HCT116 (cell line): ENCODE results near the gene SKI. TPM values are rescaled to one million over a fixed set of nuclear protein-coding genes. Genes with fewer than 3 reads are reported as not detected.

Experiments
- ATAC-seq: fragments of 200-7000 bp; cut with Tn5 transposase; 2 replicates; pipeline ENCODE4 v1.9.1; 2020; ENCODE audit warnings: mild to moderate bottlenecking, moderate library complexity
- BruUV-seq: library from RNA; stranded (reverse); fragments of 400-500 nt; replicated peaks from 2 replicates; lab custom pipeline; 2021; lab: Mats Ljungman, UMichigan
- CTCF ChIA-PET: fragments of 300-600 bp; sonication (Branson Sonifier 250); formaldehyde crosslinking; loops from one replicate; lab custom pipeline; 2021; ENCODE audit warnings: antibody characterized with exemption; lab: Charles Lee
- POLR2A ChIA-PET: fragments of 300-600, 350-600 bp; sonication (Branson Sonifier 250); formaldehyde crosslinking; loops from one replicate; lab custom pipeline; 2021; ENCODE audit warnings: antibody characterized with exemption; lab: Charles Lee
- RAD21 ChIA-PET, 2 experiments: fragments of 300-600 bp; sonication (Branson Sonifier 250); formaldehyde crosslinking; loops; one replicate each; lab custom pipeline; 2023; ENCODE audit warnings: low total read pairs in 2 of 2; ENCODE audit not compliant: uncharacterized antibody in 2 of 2, unreplicated experiment in 2 of 2, low non-redundant PET in 1 of 2; lab: Charles Lee
- DNase-seq: peaks from one replicate; pipeline ENCODE4 v3.0.0-alpha.2; 2010; ENCODE audit warnings: low read depth, low spot score
- H2AFZ ChIP-seq: fragments of 200-600 bp; shearing (Covaris generic), sonication (generic); 2 replicates; pipeline ENCODE4 v1.6.1; 2017; ENCODE audit warnings: low read depth, mixed run types, mixed read lengths, antibody characterized with exemption, low read length; ENCODE audit not compliant: poor library complexity, severe bottlenecking
- H3K27ac ChIP-seq: 2 replicates; pipeline ENCODE4 v1.5.1; 2012; ENCODE audit warnings: low read depth, low read length
- H3K27me3 ChIP-seq: fragments of 200-600 bp; sonication (generic); 2 replicates; pipeline ENCODE4 v1.6.1; 2016; ENCODE audit warnings: mixed run types, low read length, mixed read lengths; ENCODE audit not compliant: insufficient read depth
- H3K36me3 ChIP-seq, 2 experiments: fragments of 200-500 bp in 1 of 2; fragments of 200-600 bp in 1 of 2; sonication (Bioruptor generic) in 1 of 2; sonication (generic) in 1 of 2; 2 replicates each; pipeline versions ENCODE4 v1.5.1 to v1.6.1; 2014 to 2016; ENCODE audit warnings: low read length in 2 of 2, inconsistent platforms in 1 of 2, mixed read lengths in 1 of 2, mixed run types in 1 of 2; ENCODE audit not compliant: insufficient read depth in 2 of 2, control insufficient read depth in 1 of 2
- H3K4me1 ChIP-seq, 2 experiments: fragments of 200-600 bp in 1 of 2; sonication (generic) in 1 of 2; 2 replicates each; pipeline versions ENCODE4 v1.5.1 to v1.6.1; 2012 to 2017; ENCODE audit warnings: low read length in 2 of 2, inconsistent platforms in 1 of 2, mild to moderate bottlenecking in 1 of 2, mixed read lengths in 1 of 2, mixed run types in 1 of 2, moderate library complexity in 1 of 2; ENCODE audit not compliant: insufficient read depth in 2 of 2, control insufficient read depth in 1 of 2
- H3K4me2 ChIP-seq: fragments of 200-600 bp; sonication (generic); 2 replicates; pipeline ENCODE4 v1.6.1; 2017; ENCODE audit warnings: mixed run types, low read length, mixed read lengths
- H3K4me3 ChIP-seq, 2 experiments: fragments of 200-600 bp in 1 of 2; sonication (generic) in 1 of 2; replicated peaks in 1 of 2; 2 replicates each; pipeline ENCODE4 v1.5.1; 2011 to 2016; ENCODE audit warnings: low read length in 2 of 2, control low read depth in 1 of 2, low read depth in 1 of 2, mild to moderate bottlenecking in 1 of 2, mixed read lengths in 1 of 2, mixed run types in 1 of 2
- H3K79me2 ChIP-seq: fragments of 200-600 bp; sonication (generic); 2 replicates; pipeline ENCODE4 v1.6.1; 2017; ENCODE audit warnings: mild to moderate bottlenecking, mixed run types, low read length, moderate library complexity, mixed read lengths; ENCODE audit not compliant: insufficient read depth
- H3K9ac ChIP-seq: fragments of 200-600 bp; sonication (generic); 2 replicates; pipeline ENCODE4 v1.6.1; 2016; ENCODE audit warnings: low read length, mixed read lengths
- H3K9me2 ChIP-seq: fragments of 200-600 bp; sonication (generic), shearing (Covaris generic); 2 replicates; pipeline ENCODE4 v1.6.1; 2017; ENCODE audit warnings: mixed run types, mild to moderate bottlenecking, moderate library complexity; ENCODE audit not compliant: insufficient read depth
- H3K9me3 ChIP-seq, 2 experiments: fragments of 200-500 bp in 1 of 2; fragments of 200-600 bp in 1 of 2; sonication (Bioruptor generic) in 1 of 2; sonication (generic) in 1 of 2; 2 replicates each; pipeline ENCODE4 v1.6.1; 2014 to 2017; ENCODE audit warnings: low read length in 2 of 2, mixed read lengths in 2 of 2, inconsistent platforms in 1 of 2, low read depth in 1 of 2, mild to moderate bottlenecking in 1 of 2, mixed run types in 1 of 2, moderate library complexity in 1 of 2; ENCODE audit not compliant: control insufficient read depth in 1 of 2, insufficient read depth in 1 of 2
- H4K20me1 ChIP-seq: fragments of 200-600 bp; sonication (generic), shearing (Covaris generic); 2 replicates; pipeline ENCODE4 v1.6.1; 2017; ENCODE audit warnings: mixed run types, mild to moderate bottlenecking, moderate library complexity; ENCODE audit not compliant: insufficient read depth
- CBX3 ChIP-seq: IDR thresholded peaks from 2 replicates; pipeline ENCODE4 v1.6.1; 2012; ENCODE audit warnings: low read depth
- CEBPB ChIP-seq: IDR thresholded peaks from 2 replicates; pipeline ENCODE4 v1.6.1; 2012; ENCODE audit warnings: low read depth
- ELF1 ChIP-seq: IDR thresholded peaks from 2 replicates; pipeline ENCODE4 v1.6.1; 2012; ENCODE audit warnings: low read depth, borderline replicate concordance
- FOSL1 ChIP-seq: IDR thresholded peaks from 2 replicates; pipeline ENCODE4 v1.6.1; 2012; ENCODE audit warnings: low read depth
- POLR2A ChIP-seq: IDR thresholded peaks from 2 replicates; pipeline ENCODE4 v1.7.0; 2011; ENCODE audit warnings: borderline replicate concordance; ENCODE audit not compliant: insufficient read depth, insufficient read length; ENCODE audit errors: extremely low read depth
- POLR2AphosphoS5 ChIP-seq: IDR thresholded peaks from 2 replicates; pipeline ENCODE4 v1.6.1; 2011; ENCODE audit warnings: mild to moderate bottlenecking, low read depth, low read length, moderate library complexity
- RAD21 ChIP-seq: IDR thresholded peaks from 2 replicates; pipeline ENCODE4 v1.6.1; 2012; ENCODE audit warnings: low read depth, mild to moderate bottlenecking
- SIN3A ChIP-seq: IDR thresholded peaks from 2 replicates; pipeline ENCODE4 v1.6.1; 2012; ENCODE audit warnings: low read depth
- SP1 ChIP-seq: IDR thresholded peaks from 2 replicates; pipeline ENCODE4 v1.6.1; 2012; ENCODE audit warnings: low read depth
- TCF7L2 ChIP-seq: IDR thresholded peaks from 2 replicates; pipeline ENCODE4 v1.7.0; 2011; ENCODE audit warnings: borderline replicate concordance, inconsistent platforms; ENCODE audit not compliant: insufficient read depth, insufficient read length; ENCODE audit errors: extremely low read depth
- YY1 ChIP-seq: IDR thresholded peaks from 2 replicates; pipeline ENCODE4 v1.6.1; 2011; ENCODE audit warnings: low read length, low read depth, moderate library complexity, mild to moderate bottlenecking; ENCODE audit not compliant: insufficient replicate concordance; ENCODE audit errors: extremely low read depth
- ZFX ChIP-seq: fragments of 450-650 bp; IDR thresholded peaks from 2 replicates; pipeline ENCODE4 v1.6.1; 2017
- intact Hi-C: fragments of 100-400 bp; cut with micrococcal nuclease; formaldehyde crosslinking; loops from 2 replicates; pipeline ENCODE4 v1.10.0; 2022
- total RNA-seq: library from RNA; stranded (reverse); gene quantifications from one replicate; pipeline ENCODE4 v1.2.1, GENCODE V29; 2021; ENCODE audit not compliant: unreplicated experiment
- TF ChIP-seq, protein P1 (sequence below): IDR thresholded peaks from 2 replicates; pipeline ENCODE4 v1.6.1; 2012
- TF ChIP-seq, protein P2 (sequence below): IDR thresholded peaks from 2 replicates; pipeline ENCODE4 v1.6.1; 2011; ENCODE audit warnings: mild to moderate bottlenecking, low read length, moderate library complexity; ENCODE audit not compliant: insufficient replicate concordance; ENCODE audit errors: extremely low read depth
- TF ChIP-seq, protein P3 (sequence below), 3 experiments: fragments of 200-600 bp in 1 of 3; sonication (generic) in 1 of 3; IDR thresholded peaks in 2 of 3; conservative IDR thresholded peaks in 1 of 3; 2 replicates each; pipeline ENCODE4 v1.5.1; 2012 to 2017; ENCODE audit warnings: low read depth in 2 of 3, low read length in 2 of 3, antibody characterized with exemption in 1 of 3, borderline replicate concordance in 1 of 3, control low read depth in 1 of 3, mild to moderate bottlenecking in 1 of 3, mixed read lengths in 1 of 3, mixed run types in 1 of 3, moderate library complexity in 1 of 3; ENCODE audit not compliant: insufficient read depth in 1 of 3
- TF ChIP-seq, protein P4 (sequence below): IDR thresholded peaks from 2 replicates; pipeline ENCODE4 v1.6.1; 2012; ENCODE audit warnings: low read depth

The SKI gene
- total RNA-seq, 1 experiment from 2014 or later, result 56.2 TPM

DNA sequence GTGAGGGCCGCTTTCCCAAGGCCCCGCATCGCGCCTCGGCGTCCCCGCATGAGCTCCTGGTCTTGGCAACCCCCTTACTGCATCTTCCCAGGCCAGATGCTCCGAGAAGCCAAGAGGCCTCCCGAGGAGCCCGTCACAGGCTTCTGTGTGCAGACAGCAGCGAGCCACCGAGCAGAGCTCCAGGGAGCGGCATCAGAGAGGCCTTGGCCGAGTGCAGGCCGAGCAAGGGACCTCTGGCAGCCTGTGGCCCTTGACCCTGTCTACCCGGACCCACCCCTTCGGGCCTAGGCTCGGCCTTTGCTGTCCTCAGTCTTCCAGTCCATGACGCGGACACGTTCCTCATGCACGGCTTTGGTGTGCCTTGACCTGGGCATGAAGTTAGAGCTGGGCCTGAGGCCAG lies 99.7 kb downstream of the SKI start (continued):
- TF ChIP-seq SP1 (no peak), ZFX (no peak), SIN3A (no peak), YY1 (no peak), FOSL1 (no peak), ELF1 (no peak)
- TF ChIP-seq, protein P1, sequence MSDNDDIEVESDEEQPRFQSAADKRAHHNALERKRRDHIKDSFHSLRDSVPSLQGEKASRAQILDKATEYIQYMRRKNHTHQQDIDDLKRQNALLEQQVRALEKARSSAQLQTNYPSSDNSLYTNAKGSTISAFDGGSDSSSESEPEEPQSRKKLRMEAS, result no peak

DNA sequence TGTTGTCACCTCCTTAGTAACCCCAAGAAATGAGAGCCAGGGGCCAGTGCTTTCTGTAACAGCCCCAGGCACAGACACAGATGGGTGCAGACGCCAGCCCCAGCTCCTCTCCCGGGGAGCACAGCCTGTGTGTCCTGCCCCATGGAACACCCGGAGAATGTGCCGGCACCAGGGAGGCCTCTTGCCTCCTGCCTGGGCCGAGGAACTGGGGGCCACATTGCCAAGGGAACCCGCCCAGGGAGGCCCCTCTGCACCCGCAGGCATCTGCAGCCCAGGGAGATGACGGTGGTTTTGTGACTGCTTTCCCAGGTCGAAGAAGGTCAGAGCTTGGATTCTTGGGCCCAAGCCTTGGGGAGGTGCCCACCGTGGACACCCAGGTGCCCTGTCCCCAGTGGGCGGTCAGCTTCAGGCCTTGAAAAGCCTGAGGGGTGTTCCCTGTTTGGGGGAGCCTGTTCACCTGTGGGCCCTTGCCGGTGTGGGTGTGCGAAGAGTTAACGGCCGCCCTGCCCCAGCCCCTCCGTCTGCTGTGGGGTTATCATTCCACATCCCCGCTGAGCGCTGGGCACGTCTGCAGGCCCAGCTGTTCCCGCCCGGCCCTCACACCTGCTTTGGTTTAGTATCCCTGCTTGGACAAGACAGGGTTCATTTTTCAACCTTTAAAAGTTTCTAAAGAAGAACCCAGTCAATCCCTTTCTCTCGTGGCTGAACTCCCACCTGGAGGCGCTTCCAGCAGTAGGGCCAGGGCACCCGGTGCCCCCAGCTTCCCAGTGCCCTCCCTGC lies 100.7 kb downstream of the SKI start:
- CTCF ChIA-PET, result no interaction called here
- no peaks in the 10 kb centered on the region for H3K4me1 ChIP-seq
- ATAC-seq (no peak), DNase-seq (no peak)
- BruUV-seq, result no TSS peak
- no peaks in the 10 kb centered on the region for H3K9me2 ChIP-seq
- RAD21 ChIA-PET, result no interaction called here
- no peaks in the 10 kb centered on the region for H3K36me3 ChIP-seq
- no peak overlapping the region for H3K4me3 ChIP-seq
- intact Hi-C loops, result no loop called here
- H3K79me2 ChIP-seq, result no peaks in the 10 kb centered on the region
- H3K9ac ChIP-seq, result no peak overlapping the region
- POLR2A ChIA-PET, result no interaction called here
- H4K20me1 ChIP-seq, result no peaks in the 10 kb centered on the region
- peaks cover 4 to 11% of the 10 kb centered on the region in 2 experiments; a peak in 2 of 4 replicates for H3K9me3 ChIP-seq
- no peak overlapping the region for H3K27ac ChIP-seq
- no peak overlapping the region for H3K4me2 ChIP-seq
- H3K27me3 ChIP-seq, result peaks cover 3% of the 10 kb centered on the region; the same call in 1 of the 2 replicates
- H2AFZ ChIP-seq, result no peak overlapping the region
- TF ChIP-seq, protein P2, sequence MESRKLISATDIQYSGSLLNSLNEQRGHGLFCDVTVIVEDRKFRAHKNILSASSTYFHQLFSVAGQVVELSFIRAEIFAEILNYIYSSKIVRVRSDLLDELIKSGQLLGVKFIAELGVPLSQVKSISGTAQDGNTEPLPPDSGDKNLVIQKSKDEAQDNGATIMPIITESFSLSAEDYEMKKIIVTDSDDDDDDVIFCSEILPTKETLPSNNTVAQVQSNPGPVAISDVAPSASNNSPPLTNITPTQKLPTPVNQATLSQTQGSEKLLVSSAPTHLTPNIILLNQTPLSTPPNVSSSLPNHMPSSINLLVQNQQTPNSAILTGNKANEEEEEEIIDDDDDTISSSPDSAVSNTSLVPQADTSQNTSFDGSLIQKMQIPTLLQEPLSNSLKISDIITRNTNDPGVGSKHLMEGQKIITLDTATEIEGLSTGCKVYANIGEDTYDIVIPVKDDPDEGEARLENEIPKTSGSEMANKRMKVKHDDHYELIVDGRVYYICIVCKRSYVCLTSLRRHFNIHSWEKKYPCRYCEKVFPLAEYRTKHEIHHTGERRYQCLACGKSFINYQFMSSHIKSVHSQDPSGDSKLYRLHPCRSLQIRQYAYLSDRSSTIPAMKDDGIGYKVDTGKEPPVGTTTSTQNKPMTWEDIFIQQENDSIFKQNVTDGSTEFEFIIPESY, result no peak
- TF ChIP-seq, protein P1, result no peak
- TF ChIP-seq, protein P3, sequence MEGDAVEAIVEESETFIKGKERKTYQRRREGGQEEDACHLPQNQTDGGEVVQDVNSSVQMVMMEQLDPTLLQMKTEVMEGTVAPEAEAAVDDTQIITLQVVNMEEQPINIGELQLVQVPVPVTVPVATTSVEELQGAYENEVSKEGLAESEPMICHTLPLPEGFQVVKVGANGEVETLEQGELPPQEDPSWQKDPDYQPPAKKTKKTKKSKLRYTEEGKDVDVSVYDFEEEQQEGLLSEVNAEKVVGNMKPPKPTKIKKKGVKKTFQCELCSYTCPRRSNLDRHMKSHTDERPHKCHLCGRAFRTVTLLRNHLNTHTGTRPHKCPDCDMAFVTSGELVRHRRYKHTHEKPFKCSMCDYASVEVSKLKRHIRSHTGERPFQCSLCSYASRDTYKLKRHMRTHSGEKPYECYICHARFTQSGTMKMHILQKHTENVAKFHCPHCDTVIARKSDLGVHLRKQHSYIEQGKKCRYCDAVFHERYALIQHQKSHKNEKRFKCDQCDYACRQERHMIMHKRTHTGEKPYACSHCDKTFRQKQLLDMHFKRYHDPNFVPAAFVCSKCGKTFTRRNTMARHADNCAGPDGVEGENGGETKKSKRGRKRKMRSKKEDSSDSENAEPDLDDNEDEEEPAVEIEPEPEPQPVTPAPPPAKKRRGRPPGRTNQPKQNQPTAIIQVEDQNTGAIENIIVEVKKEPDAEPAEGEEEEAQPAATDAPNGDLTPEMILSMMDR (IDR thresholded peaks at IDR 0.05 in 2 of 3, conservative IDR thresholded peaks at IDR 0.05 in 1 of 3; ENCODE audit: borderline replicate concordance in 1 of 3, insufficient read depth in 1 of 3, low read depth in 2 of 3, low read length in 2 of 3), result no peak
- no peak for TF ChIP-seq RAD21
- TF ChIP-seq POLR2A, result no peak
- no peak for TF ChIP-seq SIN3A
- TF ChIP-seq, protein P4, sequence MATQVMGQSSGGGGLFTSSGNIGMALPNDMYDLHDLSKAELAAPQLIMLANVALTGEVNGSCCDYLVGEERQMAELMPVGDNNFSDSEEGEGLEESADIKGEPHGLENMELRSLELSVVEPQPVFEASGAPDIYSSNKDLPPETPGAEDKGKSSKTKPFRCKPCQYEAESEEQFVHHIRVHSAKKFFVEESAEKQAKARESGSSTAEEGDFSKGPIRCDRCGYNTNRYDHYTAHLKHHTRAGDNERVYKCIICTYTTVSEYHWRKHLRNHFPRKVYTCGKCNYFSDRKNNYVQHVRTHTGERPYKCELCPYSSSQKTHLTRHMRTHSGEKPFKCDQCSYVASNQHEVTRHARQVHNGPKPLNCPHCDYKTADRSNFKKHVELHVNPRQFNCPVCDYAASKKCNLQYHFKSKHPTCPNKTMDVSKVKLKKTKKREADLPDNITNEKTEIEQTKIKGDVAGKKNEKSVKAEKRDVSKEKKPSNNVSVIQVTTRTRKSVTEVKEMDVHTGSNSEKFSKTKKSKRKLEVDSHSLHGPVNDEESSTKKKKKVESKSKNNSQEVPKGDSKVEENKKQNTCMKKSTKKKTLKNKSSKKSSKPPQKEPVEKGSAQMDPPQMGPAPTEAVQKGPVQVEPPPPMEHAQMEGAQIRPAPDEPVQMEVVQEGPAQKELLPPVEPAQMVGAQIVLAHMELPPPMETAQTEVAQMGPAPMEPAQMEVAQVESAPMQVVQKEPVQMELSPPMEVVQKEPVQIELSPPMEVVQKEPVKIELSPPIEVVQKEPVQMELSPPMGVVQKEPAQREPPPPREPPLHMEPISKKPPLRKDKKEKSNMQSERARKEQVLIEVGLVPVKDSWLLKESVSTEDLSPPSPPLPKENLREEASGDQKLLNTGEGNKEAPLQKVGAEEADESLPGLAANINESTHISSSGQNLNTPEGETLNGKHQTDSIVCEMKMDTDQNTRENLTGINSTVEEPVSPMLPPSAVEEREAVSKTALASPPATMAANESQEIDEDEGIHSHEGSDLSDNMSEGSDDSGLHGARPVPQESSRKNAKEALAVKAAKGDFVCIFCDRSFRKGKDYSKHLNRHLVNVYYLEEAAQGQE, result no peak
- no peak for TF ChIP-seq TCF7L2
- no peak for TF ChIP-seq YY1
- TF ChIP-seq CEBPB, result no peak
- TF ChIP-seq CBX3, result no peak
- TF ChIP-seq POLR2AphosphoS5, result no peak
